ENCODE data around the gene CSRNP3. TPM values are rescaled to one million over a fixed set of nuclear protein-coding genes. Genes with fewer than 3 reads are reported as not detected.

The CSRNP3 gene
- polyA plus RNA-seq, 2 of the 4 experiments (the other 2 are of a cell fraction), result 0.05 to 0.25 TPM

- FAIRE-seq (no peak), DNase-seq (ENCODE audit: low read depth in 1 of 2, low spot score in 1 of 2) (peak in 1 of 2 experiments; percentile 12), ATAC-seq (peak in 1 of 2 experiments; percentile 65; a peak in 2 of 6 replicates)
- ChIA-PET CTCF (interaction anchor here (0.7 to 0.9 kb wide), 2 partner anchors 13 to 161 kb away, joined by 3 read pairs; no protein-coding TSS in a partner anchor), POLR2A (no interaction called here)
- Histone ChIP-seq H3K4me1 (no peaks in the 10 kb centered on the region), H3K4me3 (no peak overlapping the region), H3K27ac (no peak overlapping the region), H3K4me2 (no peak overlapping the region), H3K9me3 (no peaks in the 10 kb centered on the region)
- TF ChIP-seq RAD21 (conservative IDR thresholded peaks at IDR 0.05 in 1 of 2, IDR thresholded peaks at IDR 0.05 in 1 of 2) (peak in 1 of 2 experiments; percentile 24; a peak in 1 of 5 replicates), HDAC2 (IDR thresholded peaks at IDR 0.05) (no peak), ZFP36 (IDR thresholded peaks at IDR 0.05; ENCODE audit: borderline replicate concordance, partially characterized antibody) (no peak), EP300 (IDR thresholded peaks at IDR 0.05) (no peak), RNF2 (IDR thresholded peaks at IDR 0.05; ENCODE audit: borderline replicate concordance, low read depth) (no peak), REST (IDR thresholded peaks at IDR 0.05) (peak; percentile 55; the same call in 1 of the 2 replicates), CTCF (IDR thresholded peaks at IDR 0.05) (peak; percentile 28; the same call in 2 of the 3 replicates), BCL3 (IDR thresholded peaks at IDR 0.05) (no peak), BHLHE40 (IDR thresholded peaks at IDR 0.05; ENCODE audit: low read depth, low read length) (no peak), USF2 (IDR thresholded peaks at IDR 0.05) (no peak), PBX3 (IDR thresholded peaks at IDR 0.05) (no peak)
- WGBS (ENCODE audit: missing lambda C conversion rate), result 53% methylated on average over 6 of the region's 6 CpGs
Observed at GRCh38 chr2:165563468-165564225, 94.1 kb downstream of the CSRNP3 start.

- Histone ChIP-seq H3K4me2 (no peak overlapping the region), H3K27ac (no peak overlapping the region), H3K9me3 (no peaks in the 10 kb centered on the region), H3K4me3 (no peak overlapping the region), H3K4me1 (no peaks in the 10 kb centered on the region)
- TF ChIP-seq USF2 (IDR thresholded peaks at IDR 0.05) (no peak), SMC3 (IDR thresholded peaks at IDR 0.05) (no peak), EHMT2 (IDR thresholded peaks at IDR 0.05; ENCODE audit: low read depth) (no peak), FOSL2 (IDR thresholded peaks at IDR 0.05) (no peak), FOSL2 (CRISPR knock-in tag; IDR thresholded peaks at IDR 0.05) (no peak), RCOR1 (IDR thresholded peaks at IDR 0.05; ENCODE audit: low read depth, low read length) (no peak), CBX8 (IDR thresholded peaks at IDR 0.05) (no peak), ZSCAN20 (CRISPR knock-in tag; IDR thresholded peaks at IDR 0.05) (no peak), RFX5 (IDR thresholded peaks at IDR 0.05) (no peak), HES2 (IDR thresholded peaks at IDR 0.05) (no peak), JUNB (IDR thresholded peaks at IDR 0.05) (no peak), BCL3 (IDR thresholded peaks at IDR 0.05) (no peak), CHD2 (IDR thresholded peaks at IDR 0.05; ENCODE audit: low read length, partially characterized antibody) (no peak), NPAS2 (CRISPR knock-in tag; IDR thresholded peaks at IDR 0.05; ENCODE audit: borderline replicate concordance) (no peak), HOXB13 (CRISPR knock-in tag; IDR thresholded peaks at IDR 0.05; ENCODE audit: low read depth) (no peak)
- ATAC-seq, result no peak
- CTCF ChIA-PET, result no interaction called here
- no peak for DNase-seq (ENCODE audit: low read depth in 1 of 2, low spot score in 1 of 2)
- no peak for FAIRE-seq
- POLR2A ChIA-PET, result no interaction called here
- WGBS (ENCODE audit: missing lambda C conversion rate), result 10% methylated on average over 4 of the region's 4 CpGs
Observed at GRCh38 chr2:165566008-165566407, 96.5 kb downstream of the CSRNP3 start.
